A549 (cell line): ENCODE data around the gene CARNS1.

Experiments
- BHLHE40 ChIP-seq: IDR thresholded peaks from 2 replicates; pipeline ENCODE4 v1.6.1; 2012; ENCODE audit warnings: low read depth, low read length, inconsistent platforms
- CTCF ChIP-seq: fragments of >200 bp; sonication (Bioruptor Twin); formaldehyde crosslinking; IDR thresholded peaks from 3 replicates; pipeline ENCODE4 v1.5.1; 2016
- EP300 ChIP-seq, 2 experiments: fragments of >200 bp; sonication (Bioruptor Twin); formaldehyde crosslinking; IDR thresholded peaks; 2 replicates in 1 of 2; 3 replicates in 1 of 2; pipeline ENCODE4 v1.6.1; 2016 to 2017
- GATA3 ChIP-seq: IDR thresholded peaks from 2 replicates; pipeline ENCODE4 v1.6.1; 2012; ENCODE audit warnings: borderline replicate concordance
- JUN ChIP-seq, 2 experiments: fragments of >200 bp; sonication (Bioruptor Twin); formaldehyde crosslinking; IDR thresholded peaks; 2 replicates in 1 of 2; 3 replicates in 1 of 2; pipeline ENCODE4 v1.6.1; 2016 to 2017
- POLR2A ChIP-seq: IDR thresholded peaks from 2 replicates; pipeline ENCODE4 v1.6.1; 2012; ENCODE audit warnings: mild to moderate bottlenecking, low read length
- REST ChIP-seq: fragments of 200-600 bp; sonication (generic); IDR thresholded peaks from 2 replicates; pipeline ENCODE4 v1.6.1; 2016; ENCODE audit warnings: antibody characterized with exemption, mild to moderate bottlenecking, moderate library complexity
- SREBF2 ChIP-seq: fragments of 450-650 bp; IDR thresholded peaks from 2 replicates; pipeline ENCODE4 v1.6.1; 2014; ENCODE audit warnings: mild to moderate bottlenecking, moderate library complexity
- TF ChIP-seq, protein P1 (sequence below): fragments of 150-350 bp; IDR thresholded peaks from 2 replicates; pipeline ENCODE4 v1.6.1; 2014; ENCODE audit warnings: low read depth, mild to moderate bottlenecking, low read length
- TF ChIP-seq, protein P2 (sequence below): fragments of 450-650 bp; IDR thresholded peaks from 2 replicates; pipeline ENCODE4 v1.6.1; 2014; ENCODE audit warnings: antibody characterized with exemption

- TF ChIP-seq REST (no peak), CTCF (no peak), BHLHE40 (no peak), EP300 (IDR thresholded peaks at IDR 0.05) (no peak), JUN (IDR thresholded peaks at IDR 0.05) (no peak), SREBF2 (no peak), POLR2A (no peak), GATA3 (no peak)
- TF ChIP-seq, protein P1, sequence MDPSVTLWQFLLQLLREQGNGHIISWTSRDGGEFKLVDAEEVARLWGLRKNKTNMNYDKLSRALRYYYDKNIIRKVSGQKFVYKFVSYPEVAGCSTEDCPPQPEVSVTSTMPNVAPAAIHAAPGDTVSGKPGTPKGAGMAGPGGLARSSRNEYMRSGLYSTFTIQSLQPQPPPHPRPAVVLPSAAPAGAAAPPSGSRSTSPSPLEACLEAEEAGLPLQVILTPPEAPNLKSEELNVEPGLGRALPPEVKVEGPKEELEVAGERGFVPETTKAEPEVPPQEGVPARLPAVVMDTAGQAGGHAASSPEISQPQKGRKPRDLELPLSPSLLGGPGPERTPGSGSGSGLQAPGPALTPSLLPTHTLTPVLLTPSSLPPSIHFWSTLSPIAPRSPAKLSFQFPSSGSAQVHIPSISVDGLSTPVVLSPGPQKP: no peak
- TF ChIP-seq, protein P2, sequence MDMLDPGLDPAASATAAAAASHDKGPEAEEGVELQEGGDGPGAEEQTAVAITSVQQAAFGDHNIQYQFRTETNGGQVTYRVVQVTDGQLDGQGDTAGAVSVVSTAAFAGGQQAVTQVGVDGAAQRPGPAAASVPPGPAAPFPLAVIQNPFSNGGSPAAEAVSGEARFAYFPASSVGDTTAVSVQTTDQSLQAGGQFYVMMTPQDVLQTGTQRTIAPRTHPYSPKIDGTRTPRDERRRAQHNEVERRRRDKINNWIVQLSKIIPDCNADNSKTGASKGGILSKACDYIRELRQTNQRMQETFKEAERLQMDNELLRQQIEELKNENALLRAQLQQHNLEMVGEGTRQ: no peak
Observed at GRCh38 chr11:67437082-67437808, 21.8 kb downstream of the CARNS1 start, which contains the start of gene PTPRCAP.
